ENCODE data around the gene THBS1.

Gene THBS1

GRCh38 chr15:39597336-39597735 is 16.5 kb downstream of the THBS1 start:
- no peaks in the 10 kb centered on the region for H3K9me3 ChIP-seq (ENCODE audit: control insufficient read depth, low read length)
- peaks cover 7% of the 10 kb centered on the region for H3K4me1 ChIP-seq (ENCODE audit: control insufficient read depth, insufficient read depth, low read length)
- no peak for DNase-seq (ENCODE audit: low read depth)
- no peaks in the 10 kb centered on the region for H3K27me3 ChIP-seq (replicated peaks; ENCODE audit: control insufficient read depth, insufficient read depth, low read length)
- no peak overlapping the region for H3K9ac ChIP-seq (ENCODE audit: low read length)
- H3K4me3 ChIP-seq (ENCODE audit: low read length), result no peak overlapping the region
- peaks cover 56% of the 10 kb centered on the region for H3K36me3 ChIP-seq (ENCODE audit: control insufficient read depth, insufficient read depth, low read length, severe bottlenecking)

- Histone ChIP-seq H3K4me1 (ENCODE audit: control insufficient read depth, insufficient read depth, low read length) (peaks cover 7% of the 10 kb centered on the region), H3K27me3 (replicated peaks; ENCODE audit: control insufficient read depth, insufficient read depth, low read length) (no peaks in the 10 kb centered on the region), H3K36me3 (ENCODE audit: control insufficient read depth, insufficient read depth, low read length, severe bottlenecking) (peaks cover 52% of the 10 kb centered on the region), H3K9ac (ENCODE audit: low read length) (no peak overlapping the region), H3K9me3 (ENCODE audit: control insufficient read depth, low read length) (no peaks in the 10 kb centered on the region), H3K4me3 (ENCODE audit: low read length) (no peak overlapping the region)
- peak; percentile 81 for DNase-seq (ENCODE audit: low read depth)
Measured at GRCh38 chr15:39597751-39598185, 16.9 kb downstream of the THBS1 start.

GRCh38 chr15:39598186-39598850 is 17.4 kb downstream of the THBS1 start:
- H3K4me1 ChIP-seq (ENCODE audit: control insufficient read depth, insufficient read depth, low read length), result peaks cover 7% of the 10 kb centered on the region
- peaks cover 46% of the 10 kb centered on the region for H3K36me3 ChIP-seq (ENCODE audit: control insufficient read depth, insufficient read depth, low read length, severe bottlenecking)
- H3K9ac ChIP-seq (ENCODE audit: low read length), result no peak overlapping the region
- DNase-seq (ENCODE audit: low read depth), result peak; percentile 76
- no peak overlapping the region for H3K4me3 ChIP-seq (ENCODE audit: low read length)
- H3K9me3 ChIP-seq (ENCODE audit: control insufficient read depth, low read length), result no peaks in the 10 kb centered on the region
- no peaks in the 10 kb centered on the region for H3K27me3 ChIP-seq (replicated peaks; ENCODE audit: control insufficient read depth, insufficient read depth, low read length)

- Histone ChIP-seq H3K27me3 (replicated peaks; ENCODE audit: control insufficient read depth, insufficient read depth, low read length) (no peaks in the 10 kb centered on the region), H3K9ac (ENCODE audit: low read length) (no peak overlapping the region), H3K36me3 (ENCODE audit: control insufficient read depth, insufficient read depth, low read length, severe bottlenecking) (peaks cover 37% of the 10 kb centered on the region), H3K9me3 (ENCODE audit: control insufficient read depth, low read length) (no peaks in the 10 kb centered on the region), H3K4me1 (ENCODE audit: control insufficient read depth, insufficient read depth, low read length) (peaks cover 5% of the 10 kb centered on the region), H3K4me3 (ENCODE audit: low read length) (no peak overlapping the region)
- DNase-seq (ENCODE audit: low read depth), result peak; percentile 54
Measured at GRCh38 chr15:39598958-39599845, 18.3 kb downstream of the THBS1 start.

- peak; percentile 42 for DNase-seq (ENCODE audit: low read depth)
- peaks cover 31% of the 10 kb centered on the region for H3K36me3 ChIP-seq (ENCODE audit: control insufficient read depth, insufficient read depth, low read length, severe bottlenecking)
- H3K27me3 ChIP-seq (replicated peaks; ENCODE audit: control insufficient read depth, insufficient read depth, low read length), result no peaks in the 10 kb centered on the region
- H3K4me3 ChIP-seq (ENCODE audit: low read length), result no peak overlapping the region
- H3K4me1 ChIP-seq (ENCODE audit: control insufficient read depth, insufficient read depth, low read length), result no peaks in the 10 kb centered on the region
- no peaks in the 10 kb centered on the region for H3K9me3 ChIP-seq (ENCODE audit: control insufficient read depth, low read length)
- no peak overlapping the region for H3K9ac ChIP-seq (ENCODE audit: low read length)
Measured at GRCh38 chr15:39599871-39600270, 19.0 kb downstream of the THBS1 start.

- no peak overlapping the region for H3K9ac ChIP-seq (ENCODE audit: low read length)
- H3K4me3 ChIP-seq (ENCODE audit: low read length), result no peak overlapping the region
- H3K9me3 ChIP-seq (ENCODE audit: control insufficient read depth, low read length), result no peaks in the 10 kb centered on the region
- DNase-seq (ENCODE audit: low read depth), result no peak
- no peaks in the 10 kb centered on the region for H3K4me1 ChIP-seq (ENCODE audit: control insufficient read depth, insufficient read depth, low read length)
- H3K27me3 ChIP-seq (replicated peaks; ENCODE audit: control insufficient read depth, insufficient read depth, low read length), result no peaks in the 10 kb centered on the region
- peaks cover 8% of the 10 kb centered on the region for H3K36me3 ChIP-seq (ENCODE audit: control insufficient read depth, insufficient read depth, low read length, severe bottlenecking)
Measured at GRCh38 chr15:39602143-39602542, 21.3 kb downstream of the THBS1 start.

GRCh38 chr15:39605146-39605545 is 24.3 kb downstream of the THBS1 start:
- H3K4me3 ChIP-seq (ENCODE audit: low read length), result no peak overlapping the region

GRCh38 chr15:39608185-39609139 is 27.6 kb downstream of the THBS1 start:
- H3K4me3 ChIP-seq (ENCODE audit: low read length), result no peak overlapping the region
- DNase-seq (ENCODE audit: low read depth), result no peak
- H3K4me1 ChIP-seq (ENCODE audit: control insufficient read depth, insufficient read depth, low read length), result no peaks in the 10 kb centered on the region
- no peaks in the 10 kb centered on the region for H3K27me3 ChIP-seq (replicated peaks; ENCODE audit: control insufficient read depth, insufficient read depth, low read length)
- H3K9me3 ChIP-seq (ENCODE audit: control insufficient read depth, low read length), result peaks cover 25% of the 10 kb centered on the region
- no peak overlapping the region for H3K9ac ChIP-seq (ENCODE audit: low read length)
- no peaks in the 10 kb centered on the region for H3K36me3 ChIP-seq (ENCODE audit: control insufficient read depth, insufficient read depth, low read length, severe bottlenecking)

More at GRCh38 chr15:39605146-39605545, 24.3 kb downstream of the THBS1 start:
- Histone ChIP-seq H3K9ac (ENCODE audit: low read length) (no peak overlapping the region), H3K36me3 (ENCODE audit: control insufficient read depth, insufficient read depth, low read length, severe bottlenecking) (no peaks in the 10 kb centered on the region), H3K4me1 (ENCODE audit: control insufficient read depth, insufficient read depth, low read length) (no peaks in the 10 kb centered on the region), H3K27me3 (replicated peaks; ENCODE audit: control insufficient read depth, insufficient read depth, low read length) (no peaks in the 10 kb centered on the region), H3K9me3 (ENCODE audit: control insufficient read depth, low read length) (peaks cover 5% of the 10 kb centered on the region)
- peak; percentile 19 for DNase-seq (ENCODE audit: low read depth)

- Histone ChIP-seq H3K9ac (ENCODE audit: low read length) (no peak overlapping the region), H3K27me3 (replicated peaks; ENCODE audit: control insufficient read depth, insufficient read depth, low read length) (no peaks in the 10 kb centered on the region), H3K4me1 (ENCODE audit: control insufficient read depth, insufficient read depth, low read length) (no peaks in the 10 kb centered on the region), H3K4me3 (ENCODE audit: low read length) (no peak overlapping the region), H3K9me3 (ENCODE audit: control insufficient read depth, low read length) (peaks cover 28% of the 10 kb centered on the region), H3K36me3 (ENCODE audit: control insufficient read depth, insufficient read depth, low read length, severe bottlenecking) (no peaks in the 10 kb centered on the region)
- DNase-seq (ENCODE audit: low read depth), result no peak
Measured at GRCh38 chr15:39609166-39609916, 28.5 kb downstream of the THBS1 start.

GRCh38 chr15:39610665-39611064 is 29.8 kb downstream of the THBS1 start:
- no peaks in the 10 kb centered on the region for H3K36me3 ChIP-seq (ENCODE audit: control insufficient read depth, insufficient read depth, low read length, severe bottlenecking)
- H3K9me3 ChIP-seq (ENCODE audit: control insufficient read depth, low read length), result peaks cover 28% of the 10 kb centered on the region
- peak overlapping the region; percentile 1 for H3K4me3 ChIP-seq (ENCODE audit: low read length)
- H3K9ac ChIP-seq (ENCODE audit: low read length), result no peak overlapping the region
- H3K4me1 ChIP-seq (ENCODE audit: control insufficient read depth, insufficient read depth, low read length), result no peaks in the 10 kb centered on the region
- no peak for DNase-seq (ENCODE audit: low read depth)
- H3K27me3 ChIP-seq (replicated peaks; ENCODE audit: control insufficient read depth, insufficient read depth, low read length), result no peaks in the 10 kb centered on the region
